ENCODE measurements around the gene CD19. TPM values are rescaled to one million over a fixed set of nuclear protein-coding genes. Genes with fewer than 3 reads are reported as not detected.

Gene CD19
- total and polyA plus RNA-seq, 2 of the 8 experiments (the other 6 are each of a cell fraction or from before 2014, with no cell fraction given): 0.57 to 0.65 TPM

GRCh38 chr16:28981517-28981916, 49.7 kb downstream of the CD19 start:
- Histone ChIP-seq H4K20me1 (replicated peaks in 1 of 2; ENCODE audit: control insufficient read depth in 1 of 2, insufficient read depth in 2 of 2, low read length in 2 of 2) (peaks cover 2 to 3% of the 10 kb centered on the region in 2 experiments), H2BK12ac (ENCODE audit: low read depth, low read length) (no peak overlapping the region), H3K4ac (replicated peaks; ENCODE audit: insufficient read length, low read depth, low read length) (no peak overlapping the region), H3K27me3 (replicated peaks in 1 of 4; ENCODE audit: control insufficient read depth in 3 of 4, extremely low read depth in 1 of 4, insufficient read depth in 3 of 4, low read length in 3 of 4) (no peaks in the 10 kb centered on the region), H2BK20ac (ENCODE audit: low read length) (no peak overlapping the region), H3K56ac (replicated peaks; ENCODE audit: insufficient read length, low read depth, low read length) (no peak overlapping the region), H3K9me3 (ENCODE audit: insufficient read depth in 2 of 2, low read depth in 1 of 2, low read length in 1 of 2) (peaks cover 5 to 7% of the 10 kb centered on the region in 2 experiments; a peak in 2 of 4 replicates), H2BK120ac (replicated peaks; ENCODE audit: low read depth, low read length) (no peak overlapping the region), H2BK15ac (ENCODE audit: low read length) (no peak overlapping the region), H3K23me2 (ENCODE audit: low read depth, low read length) (no peaks in the 10 kb centered on the region), H2AK5ac (ENCODE audit: low read depth, low read length) (no peak overlapping the region), H3K23ac (ENCODE audit: insufficient read length) (no peak overlapping the region), H3K4me2 (ENCODE audit: insufficient read depth in 1 of 2, low read depth in 2 of 2, low read length in 2 of 2) (no peak overlapping the region), H3K27ac (ENCODE audit: low read depth, low read length) (no peak overlapping the region), H2AFZ (ENCODE audit: low read length) (no peak overlapping the region), H3K79me2 (ENCODE audit: control insufficient read depth in 1 of 2, insufficient read depth in 2 of 2, low read length in 2 of 2) (no peaks in the 10 kb centered on the region), H3K14ac (ENCODE audit: insufficient read length) (no peak overlapping the region), H3K18ac (ENCODE audit: extremely low read depth, low read length) (no peak overlapping the region), H3K79me1 (ENCODE audit: low read depth, low read length) (peaks cover 4% of the 10 kb centered on the region; the same call in 1 of the 2 replicates), H4K91ac (replicated peaks; ENCODE audit: insufficient read length, low read length) (no peak overlapping the region), H3K36me3 (ENCODE audit: control insufficient read depth in 2 of 4, insufficient read depth in 4 of 4, low read length in 3 of 4) (peaks cover 0 to 16% (median 5%) of the 10 kb centered on the region in 4 experiments; a peak in 5 of 8 replicates), H3K4me1 (replicated peaks in 1 of 4; ENCODE audit: control insufficient read depth in 3 of 4, insufficient read depth in 4 of 4, low read length in 3 of 4) (no peaks in the 10 kb centered on the region), H2BK5ac (ENCODE audit: low read depth, low read length) (no peak overlapping the region), H4K5ac (ENCODE audit: insufficient read length, low read depth, low read length) (no peak overlapping the region), H4K8ac (ENCODE audit: extremely low read depth, insufficient read depth, low read length) (no peak overlapping the region), H3K4me3 (ENCODE audit: extremely low read depth in 1 of 4, insufficient read depth in 2 of 4, low read depth in 3 of 4, low read length in 4 of 4) (no peak overlapping the region), H3K9ac (replicated peaks in 1 of 4; ENCODE audit: extremely low read depth in 1 of 4, low read depth in 3 of 4, low read length in 3 of 4) (no peak overlapping the region)
- ChIA-PET POLR2A (ENCODE audit: partially characterized antibody) (interaction anchor here (1.1 to 2.0 kb wide), 3 partner anchors 8 to 12 kb away, joined by 3 to 5 read pairs (median 3); no protein-coding TSS in a partner anchor), CTCF (ENCODE audit: partially characterized antibody) (interaction anchor here (1.1 to 2.8 kb wide), 8 partner anchors 8 to 117 kb away, joined by 3 to 13 read pairs (median 4); no protein-coding TSS in a partner anchor)
- FAIRE-seq (no peak), DNase-seq (ENCODE audit: low read depth in 1 of 2, low spot score in 2 of 2) (peak in 1 of 2 experiments; percentile 90)
- TF ChIP-seq POU5F1 (IDR thresholded peaks at IDR 0.05; ENCODE audit: low read depth, low read length) (no peak), FOSL1 (IDR thresholded peaks at IDR 0.05; ENCODE audit: insufficient read depth, low read depth, low read length) (no peak), HDAC6 (IDR thresholded peaks at IDR 0.05; ENCODE audit: low read depth, low read length) (no peak), NANOG (IDR thresholded peaks at IDR 0.05; ENCODE audit: insufficient read depth, low read depth, low read length, poor library complexity, severe bottlenecking) (no peak), CTCF (IDR thresholded peaks at IDR 0.05; ENCODE audit: control extremely low read depth in 1 of 3, insufficient read depth in 1 of 3, low read depth in 1 of 3, low read length in 3 of 3) (peak; percentile 85 to 94 (median 88)), RAD21 (IDR thresholded peaks at IDR 0.05 in 1 of 2, conservative IDR thresholded peaks at IDR 0.05 in 1 of 2; ENCODE audit: low read depth in 2 of 2, low read length in 2 of 2) (peak; percentile 43 to 50; a peak in 3 of 4 replicates), EP300 (IDR thresholded peaks at IDR 0.05; ENCODE audit: borderline replicate concordance in 1 of 2, low read depth in 2 of 2, low read length in 2 of 2) (no peak)
- WGBS, 2 experiments (ENCODE audit: extremely low coverage in 1 of 2, insufficient coverage in 1 of 2, insufficient read length in 1 of 2, insufficient replicate concordance in 2 of 2, low coverage in 1 of 2, low lambda C conversion rate in 2 of 2, missing lambda C conversion rate in 1 of 2): 90% methylated on average over 11 of the region's 12 CpGs; no CpG with 5 or more reads in 1 of the 2 experiments

Measured in H1 (cell line).